GM12878 (cell line): ENCODE measurements around the gene DLAT. TPM values are rescaled to one million over a fixed set of nuclear protein-coding genes. Genes with fewer than 3 reads are reported as not detected.

Experiments used
- ATAC-seq: fragments of 200-7000 bp; cut with Tn5 transposase; 3 replicates; pipeline ENCODE4 v1.9.1; 2020; ENCODE audit warnings: mild to moderate bottlenecking, moderate library complexity
- BruUV-seq: library from RNA; stranded (reverse); fragments of 400-500 nt; replicated peaks from 2 replicates; lab custom pipeline; 2021; lab: Mats Ljungman, UMichigan
- CTCF ChIA-PET: fragments of 300-600 bp; sonication (Branson Sonifier 250); formaldehyde crosslinking; extraction: SDS; loops from one replicate; lab custom pipeline; 2021; ENCODE audit warnings: inconsistent platforms; lab: Yijun Ruan, JAX
- POLR2A ChIA-PET: fragments of 350-600 bp; formaldehyde crosslinking; extraction: SDS; loops from one replicate; lab custom pipeline; 2021; ENCODE audit warnings: inconsistent platforms; lab: Charles Lee
- RAD21 ChIA-PET: fragments of 300-600 bp; sonication (Branson Sonifier 250); formaldehyde crosslinking; loops from one replicate; lab custom pipeline; 2023; ENCODE audit warnings: antibody characterized with exemption; ENCODE audit not compliant: unreplicated experiment; lab: Charles Lee
- SMC1A ChIA-PET: fragments of 300-600 bp; sonication (Branson Sonifier 250); formaldehyde crosslinking; loops from one replicate; lab custom pipeline; 2023; ENCODE audit not compliant: unreplicated experiment, uncharacterized antibody; lab: Charles Lee
- DNase-seq: peaks from one replicate; pipeline ENCODE4 v3.0.0-alpha.2; 2011; ENCODE audit warnings: low read depth, low spot score
- FAIRE-seq: peaks from 3 replicates; lab custom pipeline; 2011; peaks lifted over from hg19 to GRCh38; lab: Jason Lieb, UNC
- H2AFZ ChIP-seq: 2 replicates; pipeline ENCODE4 v1.6.0; 2011; ENCODE audit warnings: low read depth, low read length, control low read depth; ENCODE audit not compliant: control insufficient read depth
- H3K27ac ChIP-seq: 2 replicates; pipeline ENCODE4 v1.5.1; 2011; ENCODE audit warnings: control low read depth; ENCODE audit not compliant: control insufficient read depth, insufficient read depth
- H3K27me3 ChIP-seq, 2 experiments: replicated peaks in 1 of 2; 2 replicates each; pipeline versions ENCODE4 v1.6.0 to v1.6.1; 2011; ENCODE audit warnings: low read length in 1 of 2; ENCODE audit not compliant: control insufficient read depth in 2 of 2, insufficient read depth in 2 of 2
- H3K36me3 ChIP-seq, 2 experiments: 2 replicates each; pipeline ENCODE4 v1.5.1; 2011; ENCODE audit warnings: low read length in 1 of 2; ENCODE audit not compliant: control insufficient read depth in 2 of 2, insufficient read depth in 2 of 2
- H3K4me1 ChIP-seq: 2 replicates; pipeline ENCODE4 v1.6.1; 2011; ENCODE audit warnings: mild to moderate bottlenecking, low read length, moderate library complexity, mixed read lengths; ENCODE audit not compliant: control insufficient read depth, insufficient read depth
- H3K4me2 ChIP-seq: 2 replicates; pipeline ENCODE4 v1.6.0; 2011; ENCODE audit warnings: control low read depth; ENCODE audit not compliant: control insufficient read depth, insufficient read depth
- H3K4me3 ChIP-seq: fragments of 200-600 bp; sonication (generic); 2 replicates; pipeline ENCODE4 v1.5.1; 2016
- H3K79me2 ChIP-seq: 2 replicates; pipeline ENCODE4 v1.6.0; 2011; ENCODE audit warnings: low read length; ENCODE audit not compliant: control insufficient read depth, insufficient read depth
- H3K9ac ChIP-seq: 2 replicates; pipeline ENCODE4 v1.8.0; 2011; ENCODE audit warnings: low read length, control low read depth, mixed read lengths; ENCODE audit not compliant: control insufficient read depth, insufficient read depth
- H3K9me3 ChIP-seq: replicated peaks from 3 replicates; pipeline ENCODE4 v1.5.1; 2011; ENCODE audit warnings: mild to moderate bottlenecking, low read length; ENCODE audit not compliant: control insufficient read depth, insufficient read depth
- H4K20me1 ChIP-seq: 2 replicates; pipeline ENCODE4 v1.6.0; 2011; ENCODE audit not compliant: control insufficient read depth, insufficient read depth
- CHD1 ChIP-seq: IDR thresholded peaks from 2 replicates; pipeline ENCODE4 v1.6.1; 2012; ENCODE audit warnings: low read depth, low read length, improper control_type of control experiment
- FOXK2 ChIP-seq: fragments of 450-650 bp; IDR thresholded peaks from 2 replicates; pipeline ENCODE4 v1.6.1; 2017; ENCODE audit warnings: mild to moderate bottlenecking, moderate library complexity
- IKZF2 ChIP-seq, 2 experiments: fragments of 450-650 bp; IDR thresholded peaks; 2 replicates each; pipeline ENCODE4 v1.6.1; 2017; ENCODE audit warnings: mild to moderate bottlenecking in 2 of 2, moderate library complexity in 2 of 2
- NR2C2 ChIP-seq: IDR thresholded peaks from 2 replicates; pipeline ENCODE4 v1.6.1; 2011; ENCODE audit warnings: borderline replicate concordance, low read depth; ENCODE audit not compliant: control insufficient read depth, insufficient read length
- NR2F1 ChIP-seq: fragments of 450-650 bp; conservative IDR thresholded peaks from 2 replicates; pipeline ENCODE4 v1.6.1; 2017; ENCODE audit warnings: mild to moderate bottlenecking
- SMARCA5 ChIP-seq: fragments of 450-650 bp; IDR thresholded peaks from 2 replicates; pipeline ENCODE4 v1.6.1; 2017; ENCODE audit warnings: mild to moderate bottlenecking
- SMC3 ChIP-seq: IDR thresholded peaks from 2 replicates; pipeline ENCODE4 v1.6.1; 2011; ENCODE audit warnings: low read length, improper control_type of control experiment, borderline replicate concordance
- SRF ChIP-seq, 2 experiments: IDR thresholded peaks; 2 replicates each; pipeline ENCODE4 v1.6.1; 2011; ENCODE audit warnings: low read depth in 2 of 2, low read length in 2 of 2, mild to moderate bottlenecking in 1 of 2, moderate library complexity in 1 of 2
- WRNIP1 ChIP-seq: IDR thresholded peaks from 2 replicates; pipeline ENCODE4 v1.6.1; 2011; ENCODE audit warnings: low read depth, low read length, improper control_type of control experiment, borderline replicate concordance
- YBX1 ChIP-seq: fragments of 450-650 bp; IDR thresholded peaks from 2 replicates; pipeline ENCODE4 v1.6.1; 2016; ENCODE audit warnings: antibody characterized with exemption
- WGBS: methylation state at CpG from one replicate; pipeline ENCODE4 v1.1.6; 2016; ENCODE audit warnings: low lambda C conversion rate; ENCODE audit not compliant: insufficient replicate concordance, insufficient coverage; ENCODE audit errors: missing lambda C conversion rate; 5-methylcytosine and 5-hydroxymethylcytosine counted together
- in situ Hi-C: fragments of 300-500 bp; cut with MboI; formaldehyde crosslinking; loops from 9 replicates; pipeline ENCODE4 v1.14.3; 2018; ENCODE audit warnings: mixed read lengths
- intact Hi-C: fragments of 100-400 bp; cut with micrococcal nuclease; formaldehyde crosslinking; loops from one replicate; pipeline ENCODE4 v1.14.2; 2022; ENCODE audit not compliant: unreplicated experiment
- polyA plus RNA-seq, 11 experiments: library from polyadenylated mRNA; depleted of rRNA in 4 of 11; unstranded in 6 of 11; stranded (reverse) in 5 of 11; fragments of >200 nt; fragmentation: Nextera tagmentation in 4 of 11; fragmentation: Illumina TruSeq in 1 of 11; extraction: Ambion mirVana in 4 of 11; extraction: Trizol in 1 of 11; gene quantifications; 1 replicate in 1 of 11; 2 replicates in 10 of 11; pipeline versions ENCODE4 v1.2.1 to v1.2.3, GENCODE V29; 2011 to 2016; ENCODE audit warnings: inconsistent platforms in 2 of 11, missing spikeins in 2 of 11, low read depth in 1 of 11
- total RNA-seq, 4 experiments: library from RNA; depleted of rRNA in 3 of 4; stranded (reverse); fragments of >200 nt in 3 of 4; fragmentation: Illumina TruSeq in 1 of 4; extraction: Trizol in 1 of 4; gene quantifications; 2 replicates each; pipeline versions ENCODE4 v1.2.1 to v1.2.3, GENCODE V29; 2013 to 2021
- TF ChIP-seq, protein P1 (sequence below): fragments of 450-650 bp; IDR thresholded peaks from 2 replicates; pipeline ENCODE4 v1.6.1; 2016; ENCODE audit warnings: mild to moderate bottlenecking, moderate library complexity, borderline replicate concordance

The DLAT gene
- total and polyA plus RNA-seq, 10 of the 15 experiments (the other 5 are each of a cell fraction or from before 2014, with no cell fraction given) = 16.5 to 79.9 (median 43.8) TPM

- no peak overlapping the region for H3K4me3 ChIP-seq
- no peak for DNase-seq
- no peak for FAIRE-seq
- H3K27me3 ChIP-seq = peaks cover 5 to 8% of the 10 kb centered on the region in 2 experiments; a peak in 2 of 4 replicates
- no peaks in the 10 kb centered on the region for H4K20me1 ChIP-seq
- H3K4me2 ChIP-seq = no peak overlapping the region
- in situ Hi-C loops = no loop called here
- ATAC-seq = no peak
- WGBS = 55% methylated on average over 7 of the region's 7 CpGs
- no peak overlapping the region for H3K27ac ChIP-seq
- TF ChIP-seq WRNIP1 (no peak), SMARCA5 (no peak), FOXK2 (no peak), SMC3 (no peak), NR2F1 (no peak), CHD1 (no peak), IKZF2 (IDR thresholded peaks at IDR 0.05) (no peak), SRF (IDR thresholded peaks at IDR 0.05; ENCODE audit: low read depth in 2 of 2, low read length in 2 of 2) (no peak), YBX1 (no peak), NR2C2 (no peak)
- TF ChIP-seq, protein P1, sequence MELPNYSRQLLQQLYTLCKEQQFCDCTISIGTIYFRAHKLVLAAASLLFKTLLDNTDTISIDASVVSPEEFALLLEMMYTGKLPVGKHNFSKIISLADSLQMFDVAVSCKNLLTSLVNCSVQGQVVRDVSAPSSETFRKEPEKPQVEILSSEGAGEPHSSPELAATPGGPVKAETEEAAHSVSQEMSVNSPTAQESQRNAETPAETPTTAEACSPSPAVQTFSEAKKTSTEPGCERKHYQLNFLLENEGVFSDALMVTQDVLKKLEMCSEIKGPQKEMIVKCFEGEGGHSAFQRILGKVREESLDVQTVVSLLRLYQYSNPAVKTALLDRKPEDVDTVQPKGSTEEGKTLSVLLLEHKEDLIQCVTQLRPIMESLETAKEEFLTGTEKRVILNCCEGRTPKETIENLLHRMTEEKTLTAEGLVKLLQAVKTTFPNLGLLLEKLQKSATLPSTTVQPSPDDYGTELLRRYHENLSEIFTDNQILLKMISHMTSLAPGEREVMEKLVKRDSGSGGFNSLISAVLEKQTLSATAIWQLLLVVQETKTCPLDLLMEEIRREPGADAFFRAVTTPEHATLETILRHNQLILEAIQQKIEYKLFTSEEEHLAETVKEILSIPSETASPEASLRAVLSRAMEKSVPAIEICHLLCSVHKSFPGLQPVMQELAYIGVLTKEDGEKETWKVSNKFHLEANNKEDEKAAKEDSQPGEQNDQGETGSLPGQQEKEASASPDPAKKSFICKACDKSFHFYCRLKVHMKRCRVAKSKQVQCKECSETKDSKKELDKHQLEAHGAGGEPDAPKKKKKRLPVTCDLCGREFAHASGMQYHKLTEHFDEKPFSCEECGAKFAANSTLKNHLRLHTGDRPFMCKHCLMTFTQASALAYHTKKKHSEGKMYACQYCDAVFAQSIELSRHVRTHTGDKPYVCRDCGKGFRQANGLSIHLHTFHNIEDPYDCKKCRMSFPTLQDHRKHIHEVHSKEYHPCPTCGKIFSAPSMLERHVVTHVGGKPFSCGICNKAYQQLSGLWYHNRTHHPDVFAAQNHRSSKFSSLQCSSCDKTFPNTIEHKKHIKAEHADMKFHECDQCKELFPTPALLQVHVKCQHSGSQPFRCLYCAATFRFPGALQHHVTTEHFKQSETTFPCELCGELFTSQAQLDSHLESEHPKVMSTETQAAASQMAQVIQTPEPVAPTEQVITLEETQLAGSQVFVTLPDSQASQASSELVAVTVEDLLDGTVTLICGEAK = no peak
- TF ChIP-seq, all 136 proteins: peak for 0
- POLR2A ChIA-PET = no interaction called here
- Histone ChIP-seq H3K9me3 (no peaks in the 10 kb centered on the region), H3K4me1 (peaks cover 16% of the 10 kb centered on the region), H3K9ac (no peak overlapping the region), H2AFZ (no peak overlapping the region), H3K36me3 (no peaks in the 10 kb centered on the region), H3K79me2 (no peaks in the 10 kb centered on the region)
- SMC1A ChIA-PET = no interaction called here
- RAD21 ChIA-PET = no interaction called here
- intact Hi-C loops = no loop called here
- no TSS peak for BruUV-seq
- CTCF ChIA-PET = interaction anchor here (0.6 to 0.7 kb wide), 2 partner anchors 19 to 304 kb away, joined by 3 read pairs; no protein-coding TSS in a partner anchor
These were observed 49.0 kb upstream of the DLAT start for GRCh38 chr11:111976119-111976766.
